ENCODE results near the gene GDPD1.
"Not testable (repeated sequence)": the region's sequence is repeated elsewhere in the genome, so short reads cannot be mapped to it uniquely, and the experiment has no call there.

GDPD1 gene

GRCh38 chr17:59244081-59244480 is 23.8 kb downstream of the GDPD1 start:
- DNase-seq (ENCODE audit: low read depth in 2 of 2) = no peak

DNA sequence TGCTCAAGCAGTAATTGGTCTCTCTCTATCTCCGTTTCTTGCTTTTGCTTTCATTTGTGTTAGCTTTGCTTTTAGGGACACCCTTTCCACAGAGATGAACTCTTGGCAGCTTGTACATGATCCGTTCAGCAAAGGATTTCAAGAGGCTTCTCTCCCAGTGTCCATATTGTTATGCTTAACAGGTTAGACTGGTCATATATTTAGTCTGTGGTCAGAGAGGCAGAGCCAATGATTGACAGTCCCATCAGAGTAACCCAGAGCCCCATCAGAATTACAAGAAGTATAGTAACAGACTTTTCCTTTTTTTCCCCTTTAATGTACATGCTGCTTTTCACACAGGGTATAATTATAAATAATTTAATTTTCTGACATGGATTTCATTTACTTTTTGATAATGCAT is 34.4 kb downstream of the GDPD1 start:
- DNase-seq (ENCODE audit: low read depth in 2 of 2) = no peak

- DNase-seq (ENCODE audit: low read depth in 2 of 2) = no peak
These were observed 36.8 kb downstream of the GDPD1 start for GRCh38 chr17:59257101-59257500.

DNA sequence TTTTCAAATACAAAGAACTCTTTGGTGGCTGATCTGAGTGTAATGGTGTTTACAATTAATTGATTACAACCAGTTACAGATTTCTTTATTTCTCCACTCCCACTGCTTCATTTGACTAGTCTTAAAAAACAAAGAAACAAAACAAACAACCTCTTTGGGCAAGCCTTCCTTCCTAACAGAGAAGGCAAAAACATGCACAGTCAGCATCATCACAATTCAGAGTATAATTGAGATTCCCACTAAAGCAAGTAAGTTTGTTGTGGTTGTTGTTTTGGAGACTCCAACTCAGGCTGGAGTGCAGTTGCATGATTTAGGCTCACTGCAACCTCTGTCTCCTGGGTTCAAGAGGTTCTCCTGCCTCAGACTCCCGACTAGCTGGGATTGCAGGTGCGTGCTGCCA is 40.4 kb downstream of the GDPD1 start:
- DNase-seq (ENCODE audit: low read depth in 2 of 2) = no peak

DNA sequence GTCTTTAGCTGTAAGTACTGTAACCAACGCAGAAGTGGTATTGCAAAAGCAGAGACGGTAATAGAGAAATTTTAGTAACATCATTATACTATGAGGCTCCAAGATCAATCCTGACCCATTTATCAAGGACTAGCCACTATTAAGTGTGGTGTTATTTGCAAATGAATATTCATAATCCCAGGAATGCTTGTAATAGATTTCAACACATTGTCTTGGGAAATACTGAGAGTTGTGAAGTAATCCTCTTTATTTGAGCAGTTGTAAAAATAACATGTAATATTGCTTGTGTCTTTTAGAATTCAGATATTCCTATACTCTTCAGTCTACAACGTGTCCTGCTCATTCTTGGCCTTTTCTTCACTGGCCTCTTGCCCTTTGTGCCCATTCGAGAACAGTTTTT is 46.4 kb downstream of the GDPD1 start:
- no peak for DNase-seq (ENCODE audit: low read depth in 2 of 2)

DNA sequence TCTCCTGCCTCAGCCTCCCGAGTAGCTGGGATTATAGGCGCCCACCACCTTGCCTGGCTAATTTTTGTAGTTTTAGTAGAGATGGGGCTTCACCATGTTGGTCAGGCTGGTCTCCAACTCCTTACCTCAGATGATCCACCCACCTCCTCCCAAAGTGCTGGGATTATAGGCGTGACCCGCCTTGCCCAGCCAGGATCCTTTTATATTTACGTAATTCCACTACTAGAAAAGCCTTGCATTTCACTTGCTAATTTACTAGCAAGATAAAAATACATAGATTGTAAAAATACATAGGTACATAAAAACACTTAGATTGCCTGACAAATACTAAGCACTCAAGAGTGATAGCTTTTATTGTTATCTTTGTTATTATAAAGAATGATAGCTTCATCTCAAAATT is 47.5 kb downstream of the GDPD1 start:
- no peak for DNase-seq (ENCODE audit: low read depth in 2 of 2)

DNA sequence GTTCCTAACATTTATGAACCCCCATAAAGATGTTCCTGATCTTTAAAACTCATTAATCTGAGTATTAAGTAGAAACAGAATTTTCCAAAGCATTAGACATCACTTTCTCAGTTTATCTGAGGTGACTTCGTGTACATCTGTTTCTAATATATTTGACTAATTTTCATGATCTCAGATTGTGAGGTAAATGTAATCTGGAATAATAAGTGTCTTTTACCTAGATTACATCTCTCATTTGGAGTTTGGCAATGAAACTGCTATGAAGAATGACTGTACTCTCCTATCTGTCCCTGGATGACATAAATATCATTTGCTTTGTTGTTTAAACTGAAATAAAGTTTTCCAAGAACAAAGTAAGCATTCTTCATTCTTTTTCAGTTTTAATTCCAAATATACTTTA is 55.3 kb downstream of the GDPD1 start:
- DNase-seq (ENCODE audit: low read depth in 2 of 2) = no peak

DNA sequence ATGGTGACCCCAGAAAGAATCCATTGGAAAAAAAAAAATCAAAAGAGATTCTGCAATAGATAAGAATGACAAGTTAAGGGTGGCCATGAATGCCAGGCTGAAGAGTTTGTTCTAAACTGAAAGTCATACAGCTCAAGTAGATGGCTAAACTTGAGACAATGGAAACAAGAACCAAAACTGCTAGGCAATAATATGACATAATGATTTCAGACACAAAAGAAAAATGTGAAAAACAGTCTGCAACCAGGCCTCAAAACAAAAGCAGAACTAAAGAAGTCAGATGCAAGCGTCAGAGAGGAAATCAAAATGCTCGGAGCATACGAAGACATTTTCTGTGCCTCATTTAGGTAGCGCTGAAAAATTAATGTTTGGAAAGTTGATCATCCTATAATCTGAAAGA is 56.7 kb downstream of the GDPD1 start:
- no peak for DNase-seq (ENCODE audit: low read depth in 2 of 2)

DNA sequence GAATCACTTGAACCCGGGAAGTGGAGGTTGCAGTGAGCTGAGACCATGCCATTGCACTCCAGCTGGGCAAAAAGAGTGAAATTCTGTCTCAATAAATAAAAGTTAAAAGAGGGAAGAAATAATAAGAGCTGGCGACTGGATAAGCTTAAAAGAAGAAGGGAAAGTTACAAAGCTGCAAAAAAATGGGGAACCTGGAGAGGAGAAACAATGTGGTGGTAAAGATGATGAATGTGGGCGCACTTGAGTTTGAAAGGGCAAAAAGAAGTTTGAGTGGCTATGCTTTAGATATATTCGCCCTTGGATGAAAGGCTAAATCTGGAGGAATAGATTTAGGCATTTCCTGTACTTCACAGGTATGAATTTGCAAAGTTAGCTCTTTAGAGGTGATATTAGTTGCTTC is 58.1 kb downstream of the GDPD1 start:
- DNase-seq (ENCODE audit: low read depth in 2 of 2) = no peak

DNA sequence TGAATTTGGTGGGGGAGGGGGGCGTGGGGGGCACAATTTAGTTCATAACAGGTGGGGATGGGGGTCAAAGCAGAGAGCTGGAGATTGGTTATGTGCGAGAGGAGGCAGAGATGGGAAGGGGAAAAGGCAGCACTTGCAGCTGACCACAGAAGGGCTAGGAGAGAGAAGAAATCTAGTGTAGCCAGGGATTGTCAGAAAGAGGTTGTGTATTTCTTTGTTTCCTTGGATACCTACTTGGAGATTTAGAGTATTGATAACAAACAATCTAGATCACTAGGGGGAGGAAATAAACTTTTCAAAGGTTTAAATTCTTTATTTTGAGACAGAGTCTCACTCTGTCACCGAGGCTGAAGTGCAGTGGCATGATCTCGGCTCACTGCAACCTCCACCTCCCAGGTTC is 64.0 kb downstream of the GDPD1 start:
- no peak for DNase-seq (ENCODE audit: low read depth in 2 of 2)

GRCh38 chr17:59287452-59287851 is 67.1 kb downstream of the GDPD1 start:
- DNase-seq (ENCODE audit: low read depth in 2 of 2) = no peak

DNA sequence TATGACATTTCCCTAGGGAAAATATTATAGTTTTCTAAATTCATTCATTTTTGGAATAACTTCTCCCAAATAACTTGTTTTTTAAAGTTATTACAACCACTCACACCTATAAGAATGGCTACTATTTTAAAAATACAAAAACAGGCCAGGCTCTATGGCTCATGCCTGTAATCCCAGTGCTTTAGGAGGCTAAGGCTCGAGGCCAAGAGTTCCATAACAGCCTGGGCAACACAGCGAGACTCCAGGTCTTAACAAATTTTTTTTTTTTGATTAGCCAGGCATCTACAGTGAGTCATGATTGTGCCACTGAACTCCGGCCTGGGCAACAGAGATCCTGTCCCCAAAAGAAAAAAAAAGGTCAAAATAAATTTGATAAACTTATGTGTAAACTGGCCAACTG is 67.6 kb downstream of the GDPD1 start:
- no peak for DNase-seq (ENCODE audit: low read depth in 2 of 2)

DNA sequence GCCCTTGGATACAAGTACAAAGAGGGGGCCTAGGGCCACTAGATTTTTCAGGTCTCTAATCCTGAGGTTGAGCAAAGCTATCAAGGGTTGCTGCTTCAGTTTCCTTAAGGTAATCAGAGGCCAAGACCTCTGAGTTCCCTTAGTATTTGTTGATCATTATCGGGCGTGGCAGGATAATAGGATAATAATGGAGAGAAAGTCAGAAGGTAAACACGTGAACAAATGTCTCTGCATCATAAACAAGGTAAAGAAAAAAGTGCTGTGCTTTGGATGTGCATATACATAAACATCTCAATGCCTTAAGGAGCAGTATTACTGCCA is 69.6 kb downstream of the GDPD1 start:
- no peak for DNase-seq (ENCODE audit: low read depth in 2 of 2)

GRCh38 chr17:59290302-59290998 is 70.1 kb downstream of the GDPD1 start:
- DNase-seq (ENCODE audit: low read depth in 2 of 2) = not testable (repeated sequence)

DNA sequence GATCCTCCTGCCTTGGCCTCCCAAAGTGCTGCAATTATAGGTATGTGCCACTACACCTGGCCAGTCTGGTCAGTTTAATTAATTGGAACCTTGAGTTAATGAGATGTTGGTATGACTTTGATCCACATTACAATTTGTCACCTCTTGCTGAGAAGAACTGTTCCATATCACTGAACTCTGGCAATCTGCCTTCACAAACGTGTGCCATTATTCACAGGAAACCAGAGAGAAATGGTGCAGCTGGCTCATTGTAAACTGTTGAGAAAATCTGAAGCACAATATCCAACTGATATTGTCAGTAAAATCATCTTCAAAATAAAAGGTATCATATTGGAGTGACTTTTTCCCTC is 71.8 kb downstream of the GDPD1 start:
- no peak for DNase-seq (ENCODE audit: low read depth in 2 of 2)

GRCh38 chr17:59296190-59296589 is 75.9 kb downstream of the GDPD1 start:
- DNase-seq (ENCODE audit: low read depth in 2 of 2) = no peak

DNA sequence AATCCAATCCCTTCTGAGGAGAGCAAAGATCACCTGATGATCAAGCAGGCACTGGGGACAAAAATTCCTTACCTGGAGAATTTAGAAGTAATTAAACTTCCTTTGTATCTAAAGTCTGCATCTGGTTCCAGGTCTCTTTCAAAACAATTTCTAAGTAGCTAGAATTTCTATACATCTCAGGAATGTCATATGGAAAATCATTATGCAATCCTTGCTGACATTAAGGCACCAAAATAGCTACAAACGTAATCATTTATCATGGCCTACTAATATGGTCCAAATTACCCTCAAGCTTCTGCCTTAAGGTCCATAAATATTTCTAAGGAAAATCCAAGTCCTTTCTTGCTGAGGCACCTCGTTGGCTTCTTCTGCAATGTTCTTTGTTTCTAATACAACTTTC is 78.2 kb downstream of the GDPD1 start:
- DNase-seq (ENCODE audit: low read depth in 2 of 2) = no peak

- no peak for DNase-seq (ENCODE audit: low read depth in 2 of 2)
These were observed 79.2 kb downstream of the GDPD1 start for GRCh38 chr17:59299400-59300092.

- DNase-seq (ENCODE audit: low read depth in 2 of 2) = no peak
These were observed 80.6 kb downstream of the GDPD1 start for GRCh38 chr17:59300941-59301340.

DNA sequence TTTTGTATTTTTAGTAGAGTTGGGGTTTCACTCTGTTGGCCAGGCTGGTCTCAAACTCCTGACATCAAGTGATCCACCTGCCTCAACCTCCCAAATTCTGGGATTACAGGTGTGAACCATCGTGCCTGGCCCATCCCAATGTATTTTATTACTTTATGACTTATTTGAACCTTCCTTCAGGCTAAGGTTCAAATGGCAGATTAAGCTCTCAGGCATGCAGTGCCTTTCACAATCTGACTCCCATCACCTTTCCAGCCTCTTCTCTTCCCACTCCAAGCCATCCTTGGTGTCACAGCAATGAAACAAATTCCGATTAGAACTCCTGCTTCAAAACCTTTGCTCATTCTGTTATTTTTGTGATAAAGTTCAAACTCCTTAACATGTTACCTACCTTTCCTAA is 84.5 kb downstream of the GDPD1 start:
- DNase-seq (ENCODE audit: low read depth in 2 of 2) = no peak

DNA sequence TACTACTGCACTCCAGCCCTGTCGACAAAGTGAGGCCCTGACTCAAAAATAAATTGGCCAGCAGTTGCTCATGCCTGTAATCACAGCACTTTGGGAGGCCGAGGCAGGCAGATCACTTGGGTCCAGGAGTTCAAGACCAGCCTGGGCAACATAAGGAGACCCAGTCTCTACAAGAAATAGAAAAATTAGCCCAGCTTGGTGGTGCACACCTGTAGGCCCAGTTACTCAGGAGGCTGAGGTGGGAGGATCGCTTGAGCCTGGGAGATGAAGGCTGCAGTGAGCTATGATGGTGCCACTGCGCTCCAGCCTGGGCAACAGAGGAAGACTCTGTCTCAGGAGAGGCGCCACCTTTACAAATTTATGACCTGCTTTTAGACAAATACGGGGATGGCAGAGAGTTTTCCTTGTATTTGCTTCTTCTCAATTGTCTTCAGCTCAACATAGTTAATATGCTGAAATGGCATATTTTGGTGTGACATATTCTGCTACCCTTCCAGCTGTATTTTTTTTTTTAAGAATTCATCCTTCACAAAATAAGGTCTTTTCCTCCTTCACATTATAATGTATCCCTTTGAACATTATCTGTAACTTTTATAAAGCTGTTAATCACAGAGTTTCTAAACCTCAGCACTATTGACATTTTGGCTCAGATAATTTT is 90.1 kb downstream of the GDPD1 start:
- no peak for DNase-seq (ENCODE audit: low read depth in 2 of 2)

GRCh38 chr17:59311051-59311468 is 90.7 kb downstream of the GDPD1 start:
- no peak for DNase-seq (ENCODE audit: low read depth in 2 of 2)

- not testable (repeated sequence) for DNase-seq (ENCODE audit: low read depth in 2 of 2)
These were observed 91.2 kb downstream of the GDPD1 start for GRCh38 chr17:59311521-59311920.

Data from stimulated activated CD8-positive, alpha-beta memory T cell treated with anti-CD3 and anti-CD28 coated beads, Interleukin-2, amount 100 ng/mL, for 1 hour (primary cell).